HCT116 (cell line): ENCODE measurements around the gene CHTOP. TPM values are rescaled to one million over a fixed set of nuclear protein-coding genes. Genes with fewer than 3 reads are reported as not detected.

ENCODE experiments used
- ATAC-seq: fragments of 200-7000 bp; cut with Tn5 transposase; 2 replicates; pipeline ENCODE4 v1.9.1; 2020; ENCODE audit warnings: mild to moderate bottlenecking, moderate library complexity
- BruUV-seq: library from RNA; stranded (reverse); fragments of 400-500 nt; replicated peaks from 2 replicates; lab custom pipeline; 2021; lab: Mats Ljungman, UMichigan
- CTCF ChIA-PET: fragments of 300-600 bp; sonication (Branson Sonifier 250); formaldehyde crosslinking; loops from one replicate; lab custom pipeline; 2021; ENCODE audit warnings: antibody characterized with exemption; lab: Charles Lee
- POLR2A ChIA-PET: fragments of 300-600, 350-600 bp; sonication (Branson Sonifier 250); formaldehyde crosslinking; loops from one replicate; lab custom pipeline; 2021; ENCODE audit warnings: antibody characterized with exemption; lab: Charles Lee
- RAD21 ChIA-PET, 2 experiments: fragments of 300-600 bp; sonication (Branson Sonifier 250); formaldehyde crosslinking; loops; one replicate each; lab custom pipeline; 2023; ENCODE audit warnings: low total read pairs in 2 of 2; ENCODE audit not compliant: uncharacterized antibody in 2 of 2, unreplicated experiment in 2 of 2, low non-redundant PET in 1 of 2; lab: Charles Lee
- DNase-seq: peaks from one replicate; pipeline ENCODE4 v3.0.0-alpha.2; 2010; ENCODE audit warnings: low read depth, low spot score
- H2AFZ ChIP-seq: fragments of 200-600 bp; shearing (Covaris generic), sonication (generic); 2 replicates; pipeline ENCODE4 v1.6.1; 2017; ENCODE audit warnings: low read depth, mixed run types, mixed read lengths, antibody characterized with exemption, low read length; ENCODE audit not compliant: poor library complexity, severe bottlenecking
- H3K27ac ChIP-seq: 2 replicates; pipeline ENCODE4 v1.5.1; 2012; ENCODE audit warnings: low read depth, low read length
- H3K27me3 ChIP-seq: fragments of 200-600 bp; sonication (generic); 2 replicates; pipeline ENCODE4 v1.6.1; 2016; ENCODE audit warnings: mixed run types, low read length, mixed read lengths; ENCODE audit not compliant: insufficient read depth
- H3K36me3 ChIP-seq, 2 experiments: fragments of 200-500 bp in 1 of 2; fragments of 200-600 bp in 1 of 2; sonication (Bioruptor generic) in 1 of 2; sonication (generic) in 1 of 2; 2 replicates each; pipeline versions ENCODE4 v1.5.1 to v1.6.1; 2014 to 2016; ENCODE audit warnings: low read length in 2 of 2, inconsistent platforms in 1 of 2, mixed read lengths in 1 of 2, mixed run types in 1 of 2; ENCODE audit not compliant: insufficient read depth in 2 of 2, control insufficient read depth in 1 of 2
- H3K4me1 ChIP-seq, 2 experiments: fragments of 200-600 bp in 1 of 2; sonication (generic) in 1 of 2; 2 replicates each; pipeline versions ENCODE4 v1.5.1 to v1.6.1; 2012 to 2017; ENCODE audit warnings: low read length in 2 of 2, inconsistent platforms in 1 of 2, mild to moderate bottlenecking in 1 of 2, mixed read lengths in 1 of 2, mixed run types in 1 of 2, moderate library complexity in 1 of 2; ENCODE audit not compliant: insufficient read depth in 2 of 2, control insufficient read depth in 1 of 2
- H3K4me2 ChIP-seq: fragments of 200-600 bp; sonication (generic); 2 replicates; pipeline ENCODE4 v1.6.1; 2017; ENCODE audit warnings: mixed run types, low read length, mixed read lengths
- H3K4me3 ChIP-seq, 2 experiments: fragments of 200-600 bp in 1 of 2; sonication (generic) in 1 of 2; replicated peaks in 1 of 2; 2 replicates each; pipeline ENCODE4 v1.5.1; 2011 to 2016; ENCODE audit warnings: low read length in 2 of 2, control low read depth in 1 of 2, low read depth in 1 of 2, mild to moderate bottlenecking in 1 of 2, mixed read lengths in 1 of 2, mixed run types in 1 of 2
- H3K79me2 ChIP-seq: fragments of 200-600 bp; sonication (generic); 2 replicates; pipeline ENCODE4 v1.6.1; 2017; ENCODE audit warnings: mild to moderate bottlenecking, mixed run types, low read length, moderate library complexity, mixed read lengths; ENCODE audit not compliant: insufficient read depth
- H3K9ac ChIP-seq: fragments of 200-600 bp; sonication (generic); 2 replicates; pipeline ENCODE4 v1.6.1; 2016; ENCODE audit warnings: low read length, mixed read lengths
- H3K9me2 ChIP-seq: fragments of 200-600 bp; sonication (generic), shearing (Covaris generic); 2 replicates; pipeline ENCODE4 v1.6.1; 2017; ENCODE audit warnings: mixed run types, mild to moderate bottlenecking, moderate library complexity; ENCODE audit not compliant: insufficient read depth
- H3K9me3 ChIP-seq, 2 experiments: fragments of 200-500 bp in 1 of 2; fragments of 200-600 bp in 1 of 2; sonication (Bioruptor generic) in 1 of 2; sonication (generic) in 1 of 2; 2 replicates each; pipeline ENCODE4 v1.6.1; 2014 to 2017; ENCODE audit warnings: low read length in 2 of 2, mixed read lengths in 2 of 2, inconsistent platforms in 1 of 2, low read depth in 1 of 2, mild to moderate bottlenecking in 1 of 2, mixed run types in 1 of 2, moderate library complexity in 1 of 2; ENCODE audit not compliant: control insufficient read depth in 1 of 2, insufficient read depth in 1 of 2
- H4K20me1 ChIP-seq: fragments of 200-600 bp; sonication (generic), shearing (Covaris generic); 2 replicates; pipeline ENCODE4 v1.6.1; 2017; ENCODE audit warnings: mixed run types, mild to moderate bottlenecking, moderate library complexity; ENCODE audit not compliant: insufficient read depth
- CEBPB ChIP-seq: IDR thresholded peaks from 2 replicates; pipeline ENCODE4 v1.6.1; 2012; ENCODE audit warnings: low read depth
- POLR2AphosphoS5 ChIP-seq: IDR thresholded peaks from 2 replicates; pipeline ENCODE4 v1.6.1; 2011; ENCODE audit warnings: mild to moderate bottlenecking, low read depth, low read length, moderate library complexity
- SP1 ChIP-seq: IDR thresholded peaks from 2 replicates; pipeline ENCODE4 v1.6.1; 2012; ENCODE audit warnings: low read depth
- SRF ChIP-seq: IDR thresholded peaks from 2 replicates; pipeline ENCODE4 v1.6.1; 2012; ENCODE audit warnings: low read depth
- YY1 ChIP-seq: IDR thresholded peaks from 2 replicates; pipeline ENCODE4 v1.6.1; 2011; ENCODE audit warnings: low read length, low read depth, moderate library complexity, mild to moderate bottlenecking; ENCODE audit not compliant: insufficient replicate concordance; ENCODE audit errors: extremely low read depth
- ZBTB33 ChIP-seq: IDR thresholded peaks from 2 replicates; pipeline ENCODE4 v1.6.1; 2011; ENCODE audit warnings: mild to moderate bottlenecking, low read length, moderate library complexity; ENCODE audit not compliant: insufficient replicate concordance; ENCODE audit errors: extremely low read depth
- ZNF274 ChIP-seq: fragments of 200-500 bp; sonication (Bioruptor generic); IDR thresholded peaks from 2 replicates; pipeline ENCODE4 v1.6.1; 2014; ENCODE audit warnings: mild to moderate bottlenecking, low read depth, low read length, inconsistent platforms
- intact Hi-C: fragments of 100-400 bp; cut with micrococcal nuclease; formaldehyde crosslinking; loops from 2 replicates; pipeline ENCODE4 v1.10.0; 2022
- total RNA-seq: library from RNA; stranded (reverse); gene quantifications from one replicate; pipeline ENCODE4 v1.2.1, GENCODE V29; 2021; ENCODE audit not compliant: unreplicated experiment

The CHTOP gene
- total RNA-seq, 1 experiment from 2014 or later: 110 TPM

- H3K4me2 ChIP-seq: no peak overlapping the region
- DNase-seq: no peak
- H3K9ac ChIP-seq: no peak overlapping the region
- H3K36me3 ChIP-seq: no peaks in the 10 kb centered on the region
- no peaks in the 10 kb centered on the region for H4K20me1 ChIP-seq
- H3K4me3 ChIP-seq: no peak overlapping the region
- no TSS peak for BruUV-seq
- no peak overlapping the region for H2AFZ ChIP-seq
- ChIA-PET CTCF (no interaction called here), RAD21 (no interaction called here), POLR2A (no interaction called here)
- H3K9me3 ChIP-seq: no peaks in the 10 kb centered on the region
- no peak for TF ChIP-seq ZNF274
- TF ChIP-seq CEBPB: no peak
- TF ChIP-seq SRF: no peak
- no peak for TF ChIP-seq SP1
- TF ChIP-seq YY1: no peak
- TF ChIP-seq POLR2AphosphoS5: no peak
- TF ChIP-seq ZBTB33: no peak
- H3K79me2 ChIP-seq: no peaks in the 10 kb centered on the region
- intact Hi-C loops: loop anchor here (10.0 kb wide), 1 partner anchor 95 kb away; the partner anchor contains the start of gene SLC27A3
- peaks cover 0 to 8% of the 10 kb centered on the region in 2 experiments; a peak in 2 of 4 replicates for H3K4me1 ChIP-seq
- no peaks in the 10 kb centered on the region for H3K27me3 ChIP-seq
- ATAC-seq: no peak
- H3K27ac ChIP-seq: no peak overlapping the region
- no peaks in the 10 kb centered on the region for H3K9me2 ChIP-seq
Observed at GRCh38 chr1:153679337-153680119, 45.7 kb downstream of the CHTOP start.
